ENCODE data around the gene OR2V1. TPM values are rescaled to one million over a fixed set of nuclear protein-coding genes. Genes with fewer than 3 reads are reported as not detected.

The OR2V1 gene
- total and polyA plus RNA-seq, 2 experiments from 2014 or later = not detected

- ATAC-seq (peak; percentile 8), DNase-seq (ENCODE audit: low spot score) (peak; percentile 65)
- H3K4me3 Mint-ChIP-seq = peak overlapping the region; percentile 95
- H3K4me2 ChIP-seq = peak overlapping the region; percentile 96
- peaks cover 10% of the 10 kb centered on the region for H3K4me1 ChIP-seq (ENCODE audit: insufficient read depth)
- no peaks in the 10 kb centered on the region for H3K36me3 ChIP-seq (ENCODE audit: insufficient read depth)
- H3K4me1 Mint-ChIP-seq = peaks cover 25% of the 10 kb centered on the region
- no peaks in the 10 kb centered on the region for H3K79me2 ChIP-seq (replicated peaks; ENCODE audit: insufficient read depth)
- 0 out of 3 replicates have a peak, but pooled peaks cover under 1% of the 10 kb centered on the region for H3K9me3 Mint-ChIP-seq
- peak overlapping the region; percentile 65; the same call in 1 of the 2 replicates for H3K27ac ChIP-seq (ENCODE audit: low read depth)
- peaks cover 14% of the 10 kb centered on the region for H3K27me3 ChIP-seq (ENCODE audit: insufficient read depth)
- H3K27me3 Mint-ChIP-seq (ENCODE audit: insufficient read depth, low read depth, poor library complexity) = peaks cover 46% of the 10 kb centered on the region
- peak overlapping the region; percentile 99 for H2AFZ ChIP-seq
- no peaks in the 10 kb centered on the region for H4K20me1 ChIP-seq (replicated peaks; ENCODE audit: insufficient read depth)
- H3K27ac Mint-ChIP-seq = peak overlapping the region; percentile 81
- H3K9me2 ChIP-seq (ENCODE audit: insufficient read depth) = no peaks in the 10 kb centered on the region; the same call in 1 of the 2 replicates
- TF ChIP-seq JUNB (IDR thresholded peaks at IDR 0.05; ENCODE audit: unreplicated experiment) = no peak
- H3K4me3 ChIP-seq = peak overlapping the region; percentile 84
- H3F3A ChIP-seq (replicated peaks; ENCODE audit: low read depth) = no peaks in the 10 kb centered on the region; the same call in 1 of the 2 replicates
- no peaks in the 10 kb centered on the region for H3K36me3 Mint-ChIP-seq (ENCODE audit: low read depth)
These were observed 33.3 kb upstream of the OR2V1 start for GRCh38 chr5:181164076-181164952.

- DNase-seq (ENCODE audit: low spot score) (peak; percentile 53), ATAC-seq (peak; percentile 13)
- peak overlapping the region; percentile 96 for H3K4me2 ChIP-seq
- no peaks in the 10 kb centered on the region for H4K20me1 ChIP-seq (replicated peaks; ENCODE audit: insufficient read depth)
- H3K79me2 ChIP-seq (replicated peaks; ENCODE audit: insufficient read depth) = no peaks in the 10 kb centered on the region
- no peaks in the 10 kb centered on the region for H3K36me3 Mint-ChIP-seq (ENCODE audit: low read depth)
- H3K4me1 ChIP-seq (ENCODE audit: insufficient read depth) = peaks cover 10% of the 10 kb centered on the region
- no peaks in the 10 kb centered on the region; the same call in 1 of the 2 replicates for H3F3A ChIP-seq (replicated peaks; ENCODE audit: low read depth)
- peaks cover 14% of the 10 kb centered on the region for H3K27me3 ChIP-seq (ENCODE audit: insufficient read depth)
- H3K27me3 Mint-ChIP-seq (ENCODE audit: insufficient read depth, low read depth, poor library complexity) = peaks cover 43% of the 10 kb centered on the region
- H3K27ac ChIP-seq (ENCODE audit: low read depth) = peak overlapping the region; percentile 61; the same call in 1 of the 2 replicates
- peak overlapping the region; percentile 84 for H3K4me3 ChIP-seq
- no peaks in the 10 kb centered on the region; the same call in 1 of the 2 replicates for H3K9me2 ChIP-seq (ENCODE audit: insufficient read depth)
- peak overlapping the region; percentile 81 for H3K27ac Mint-ChIP-seq
- no peaks in the 10 kb centered on the region for H3K9me3 Mint-ChIP-seq
- H3K4me1 Mint-ChIP-seq = peaks cover 23% of the 10 kb centered on the region
- H3K4me3 Mint-ChIP-seq = peak overlapping the region; percentile 95
- no peaks in the 10 kb centered on the region for H3K36me3 ChIP-seq (ENCODE audit: insufficient read depth)
- peak overlapping the region; percentile 95 for H2AFZ ChIP-seq
- no peak for TF ChIP-seq EZH2phosphoT487 (IDR thresholded peaks at IDR 0.05; ENCODE audit: unreplicated experiment)
- no peak for TF ChIP-seq POLR2AphosphoS5 (IDR thresholded peaks at IDR 0.05; ENCODE audit: low read depth)
- no peak for TF ChIP-seq ZNF462 (CRISPR knock-in tag; IDR thresholded peaks at IDR 0.05)
- TF ChIP-seq CTCF (conservative IDR thresholded peaks at IDR 0.05; ENCODE audit: low read depth in 2 of 2) = no peak; a peak in 1 of 4 replicates
- no peak for TF ChIP-seq REST (IDR thresholded peaks at IDR 0.05; ENCODE audit: unreplicated experiment)
- no peak for TF ChIP-seq ZNF331 (CRISPR knock-in tag; IDR thresholded peaks at IDR 0.05; ENCODE audit: low read depth)
These were observed 32.6 kb upstream of the OR2V1 start for GRCh38 chr5:181163487-181164075.
